HG03039 (cell line): Measurements from ENCODE around the gene NRF1.

ENCODE experiments used
- ATAC-seq: cut with Tn5 transposase; IDR thresholded peaks from one replicate; pipeline ENCODE4 v1.9.1; 2021; ENCODE audit warnings: mild to moderate bottlenecking, moderate library complexity; ENCODE audit not compliant: unreplicated experiment

Gene NRF1

GRCh38 chr7:129729511-129729910 lies 118.0 kb downstream of the NRF1 start:
- ATAC-seq, result no peak

GRCh38 chr7:129730159-129730558 lies 118.6 kb downstream of the NRF1 start:
- no peak for ATAC-seq

- ATAC-seq, result no peak
Measured at GRCh38 chr7:129734400-129734799, 122.9 kb downstream of the NRF1 start.

- no peak for ATAC-seq
Measured at GRCh38 chr7:129739427-129739826, 127.9 kb downstream of the NRF1 start.

DNA sequence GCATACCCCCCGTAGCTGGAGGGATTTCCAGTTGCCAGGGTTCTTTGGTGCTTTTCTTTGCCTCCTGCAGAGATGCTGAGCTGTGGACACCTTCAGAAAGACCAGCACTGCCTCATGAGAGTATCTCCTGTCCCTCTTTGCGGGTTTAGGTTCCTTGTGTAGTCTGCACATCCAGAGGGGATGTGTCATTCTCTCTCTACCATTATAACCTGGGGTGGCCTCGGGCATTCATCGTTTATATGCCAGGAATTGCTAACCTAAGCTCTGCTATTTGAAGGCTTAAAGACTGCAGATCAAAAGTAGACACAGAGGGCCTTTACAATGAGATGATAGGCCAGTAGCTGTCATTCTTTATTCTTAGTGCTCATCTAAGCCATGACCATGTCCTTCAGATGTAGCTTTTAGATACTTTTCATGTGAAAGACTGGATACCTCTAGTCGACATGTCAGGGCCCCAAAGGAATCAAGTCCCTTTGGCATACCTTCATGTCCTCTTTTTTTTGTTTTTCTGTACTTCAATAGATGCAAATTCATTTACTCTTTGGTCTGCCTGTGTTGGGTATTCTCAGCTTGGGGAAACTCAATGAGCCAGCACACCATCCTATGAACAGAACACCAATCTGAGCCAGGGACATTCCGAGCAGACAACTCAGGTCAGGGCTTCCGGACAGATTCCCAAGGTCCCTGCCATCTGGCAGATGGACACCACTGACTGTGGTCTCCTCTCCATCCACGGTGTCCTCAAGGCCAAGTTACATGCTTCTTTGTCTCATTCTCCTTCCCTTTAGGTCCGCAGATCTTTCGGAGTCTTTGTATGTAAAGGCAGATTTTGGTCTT lies 129.3 kb downstream of the NRF1 start:
- no peak for ATAC-seq

- ATAC-seq, result no peak
Measured at GRCh38 chr7:129741743-129742213, 130.3 kb downstream of the NRF1 start.

- no peak for ATAC-seq
Measured at GRCh38 chr7:129742256-129742655, 130.7 kb downstream of the NRF1 start.

DNA sequence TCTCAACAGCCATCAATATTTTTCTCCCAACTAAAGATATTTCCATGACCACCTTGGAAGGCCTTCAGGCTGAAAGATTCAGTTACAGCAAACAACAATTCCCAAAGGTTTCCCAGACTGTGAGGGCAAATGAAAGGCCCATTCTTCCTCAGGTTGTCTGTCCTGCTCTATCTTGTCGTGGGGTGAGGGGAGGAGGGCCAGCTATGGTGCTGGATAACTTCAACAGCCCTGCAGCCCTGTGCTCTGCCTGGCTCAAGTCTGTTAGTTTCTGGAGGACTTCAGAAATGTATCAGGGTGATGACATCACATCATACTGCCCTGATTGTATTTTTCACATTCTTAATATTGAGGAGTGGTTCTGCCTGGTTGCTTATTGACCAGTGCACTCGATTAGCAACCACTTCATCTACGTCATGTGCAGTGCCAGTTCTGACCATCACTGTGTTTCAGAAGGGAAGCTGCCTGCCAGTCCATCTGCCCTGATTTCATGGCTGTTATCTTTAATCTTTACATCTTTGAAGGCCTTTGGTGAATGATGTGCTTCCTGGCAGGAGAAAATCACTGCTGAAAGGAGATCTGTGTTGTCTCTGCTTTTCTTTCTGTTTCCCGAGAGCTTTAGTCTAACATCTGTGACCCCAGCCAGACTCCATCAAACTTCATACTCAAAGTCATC lies 135.5 kb downstream of the NRF1 start:
- ATAC-seq, result no peak

DNA sequence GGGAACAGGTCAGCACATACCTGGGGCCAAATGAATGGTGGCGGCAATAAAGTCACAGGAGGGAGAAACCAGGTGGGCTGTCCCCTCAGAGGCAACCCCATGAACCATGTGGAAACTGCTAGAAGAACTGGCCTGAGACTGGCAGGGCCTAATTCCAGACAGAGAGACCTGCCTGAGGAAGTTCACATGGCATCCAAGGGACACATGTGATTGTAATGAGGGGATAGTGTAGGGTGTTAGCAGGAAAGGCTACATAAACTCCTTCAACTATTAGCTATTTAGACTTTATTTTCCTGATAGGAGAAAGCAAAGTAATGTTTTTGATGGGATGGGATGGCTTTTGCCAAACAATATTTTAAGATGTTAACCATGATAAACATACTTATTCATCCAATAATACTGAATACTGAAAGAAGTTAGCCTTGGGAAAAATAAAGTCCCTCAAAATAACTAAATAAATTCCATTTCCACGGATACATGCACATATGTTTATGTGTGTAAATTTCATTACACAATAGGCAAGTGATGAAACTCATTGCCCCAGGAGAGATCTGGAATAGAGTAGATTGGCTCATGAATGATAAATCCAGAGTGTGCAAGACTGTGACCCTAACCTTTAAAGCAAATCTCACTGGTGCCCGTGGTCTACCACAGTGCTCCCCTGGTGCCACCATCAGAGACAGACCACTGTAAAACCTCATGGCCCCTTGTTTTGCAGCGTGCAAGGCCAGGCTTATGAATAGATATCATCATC lies 137.0 kb downstream of the NRF1 start:
- ATAC-seq, result no peak

- no peak for ATAC-seq
Measured at GRCh38 chr7:129750091-129750490, 138.6 kb downstream of the NRF1 start.

GRCh38 chr7:129750501-129750900 lies 139.0 kb downstream of the NRF1 start:
- no peak for ATAC-seq

- ATAC-seq, result no peak
Measured at GRCh38 chr7:129751916-129752315, 140.4 kb downstream of the NRF1 start.

GRCh38 chr7:129752760-129753159 lies 141.2 kb downstream of the NRF1 start:
- ATAC-seq, result no peak

GRCh38 chr7:129754406-129754805 lies 142.9 kb downstream of the NRF1 start:
- ATAC-seq, result no peak

GRCh38 chr7:129757991-129758390 lies 146.5 kb downstream of the NRF1 start:
- no peak for ATAC-seq

GRCh38 chr7:129762387-129762969 lies 151.0 kb downstream of the NRF1 start:
- no peak for ATAC-seq

DNA sequence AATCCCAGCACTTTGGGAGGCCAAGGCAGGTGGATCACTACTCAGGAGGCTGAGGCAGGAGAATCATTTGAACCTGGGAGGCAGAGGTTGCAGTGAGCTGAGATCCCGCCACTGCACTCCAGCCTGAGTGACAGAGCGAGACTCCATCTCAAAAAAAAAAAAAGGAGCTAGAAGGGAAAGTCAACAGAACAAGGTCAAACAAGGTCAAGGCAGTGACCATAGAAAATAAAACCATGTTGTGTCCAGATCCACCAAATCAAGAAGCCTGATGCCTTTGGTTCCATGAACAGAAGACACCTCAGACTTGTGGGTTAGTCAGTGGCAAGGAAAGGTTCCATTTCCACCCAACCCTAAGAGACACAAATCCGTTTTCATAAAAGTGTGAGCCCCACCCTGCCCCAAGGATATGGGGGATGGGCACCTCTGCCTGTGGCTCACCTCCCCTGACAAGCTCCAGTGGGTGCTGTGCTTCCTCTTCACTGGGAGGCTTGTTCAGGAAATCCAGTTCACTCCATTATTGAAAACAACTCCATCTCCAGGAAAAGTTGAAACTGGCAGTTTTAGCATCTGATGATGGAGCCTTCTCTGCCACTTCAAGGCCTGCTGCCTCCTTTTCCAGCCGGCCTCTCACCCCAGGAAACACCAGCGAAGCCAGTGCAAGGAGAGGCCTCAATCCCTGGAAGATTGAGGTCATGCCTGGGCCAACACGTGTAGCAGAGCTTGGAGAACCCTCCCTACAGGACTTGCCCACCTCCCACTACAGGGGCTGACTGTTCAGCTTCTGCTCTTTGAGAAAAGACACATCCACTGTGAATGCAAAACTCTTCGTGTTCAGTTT lies 152.9 kb downstream of the NRF1 start:
- no peak for ATAC-seq

- ATAC-seq, result no peak
Measured at GRCh38 chr7:129765352-129765751, 153.8 kb downstream of the NRF1 start.

DNA sequence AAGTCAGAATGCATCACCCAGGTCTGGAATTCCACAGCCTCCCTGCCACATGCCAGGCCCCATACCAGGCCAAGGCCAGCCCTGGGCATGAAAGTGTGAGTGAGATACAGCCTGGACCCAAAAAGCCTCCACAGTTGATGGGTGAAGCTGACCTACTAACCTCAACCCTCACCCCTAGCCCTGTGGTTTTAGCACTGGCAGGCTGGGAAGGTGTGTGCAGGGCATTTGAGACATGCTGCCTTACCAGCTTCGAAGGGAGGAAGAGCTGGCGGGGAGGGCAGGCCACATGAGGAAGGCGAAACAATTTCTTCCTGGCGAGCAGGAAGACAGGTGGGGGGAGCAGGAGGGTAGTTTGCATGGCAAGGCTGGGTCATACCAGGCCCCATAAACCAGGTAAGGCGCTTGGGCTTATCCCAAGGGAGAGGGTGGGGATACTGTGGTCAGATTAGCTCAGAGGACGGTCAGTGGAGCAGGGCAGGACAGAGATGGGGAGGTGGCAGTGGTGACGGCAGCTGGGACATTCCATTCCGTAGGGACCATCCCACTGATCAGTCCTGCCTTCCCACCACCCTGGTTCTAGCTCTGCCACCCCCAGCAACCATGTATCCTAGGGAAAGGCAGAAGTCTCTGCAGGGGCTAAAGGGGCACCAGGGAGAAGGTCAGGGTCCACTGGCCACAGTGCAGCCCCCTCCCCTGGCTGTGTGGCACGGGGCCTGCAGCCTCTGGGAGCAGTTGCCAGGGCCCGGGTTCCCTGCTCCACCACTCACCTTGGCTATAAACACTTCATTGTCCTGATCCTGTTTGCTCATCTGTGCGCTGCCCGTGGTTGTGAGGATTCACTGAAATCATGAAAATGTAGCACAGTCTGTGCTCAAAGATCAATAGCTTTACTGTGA lies 155.8 kb downstream of the NRF1 start:
- no peak for ATAC-seq
